ENCODE results near the gene CYCS.
"Not testable (repeated sequence)": the region's sequence is repeated elsewhere in the genome, so short reads cannot be mapped to it uniquely, and the experiment has no call there.

Gene CYCS

DNA sequence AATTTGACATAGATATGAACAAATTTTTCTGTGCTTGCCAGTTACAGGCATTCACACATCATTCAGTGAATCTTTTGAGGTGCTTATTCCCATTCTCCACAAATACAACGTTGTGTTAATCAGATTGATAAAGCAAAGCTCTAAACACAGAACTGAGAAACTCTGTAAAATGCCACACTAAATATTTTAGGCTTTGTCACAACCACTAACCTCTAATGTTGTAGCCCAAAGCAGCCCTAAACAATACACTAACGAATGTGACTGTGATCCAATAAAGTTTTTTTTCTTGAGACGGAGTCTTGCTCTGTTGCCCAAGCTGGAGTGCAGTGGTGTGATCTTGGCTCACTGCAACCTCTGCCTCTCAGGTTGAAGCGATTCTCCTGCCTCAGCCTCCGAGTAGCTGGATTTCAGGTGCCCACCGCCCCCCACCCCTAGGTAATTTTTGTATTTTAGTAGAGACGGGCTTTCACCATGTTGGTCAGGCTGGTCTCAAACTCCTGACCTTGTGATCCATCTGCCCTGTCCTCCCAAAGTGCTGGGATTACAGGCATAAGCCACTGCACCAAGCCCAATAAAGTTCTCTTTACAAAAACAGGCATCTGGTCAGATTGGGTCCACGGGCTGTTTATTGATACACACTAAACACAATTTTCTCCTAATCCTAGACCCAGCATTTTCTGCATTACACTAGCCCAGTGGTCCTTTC lies 6.9 kb downstream of the CYCS start:
- no peak for DNase-seq

DNA sequence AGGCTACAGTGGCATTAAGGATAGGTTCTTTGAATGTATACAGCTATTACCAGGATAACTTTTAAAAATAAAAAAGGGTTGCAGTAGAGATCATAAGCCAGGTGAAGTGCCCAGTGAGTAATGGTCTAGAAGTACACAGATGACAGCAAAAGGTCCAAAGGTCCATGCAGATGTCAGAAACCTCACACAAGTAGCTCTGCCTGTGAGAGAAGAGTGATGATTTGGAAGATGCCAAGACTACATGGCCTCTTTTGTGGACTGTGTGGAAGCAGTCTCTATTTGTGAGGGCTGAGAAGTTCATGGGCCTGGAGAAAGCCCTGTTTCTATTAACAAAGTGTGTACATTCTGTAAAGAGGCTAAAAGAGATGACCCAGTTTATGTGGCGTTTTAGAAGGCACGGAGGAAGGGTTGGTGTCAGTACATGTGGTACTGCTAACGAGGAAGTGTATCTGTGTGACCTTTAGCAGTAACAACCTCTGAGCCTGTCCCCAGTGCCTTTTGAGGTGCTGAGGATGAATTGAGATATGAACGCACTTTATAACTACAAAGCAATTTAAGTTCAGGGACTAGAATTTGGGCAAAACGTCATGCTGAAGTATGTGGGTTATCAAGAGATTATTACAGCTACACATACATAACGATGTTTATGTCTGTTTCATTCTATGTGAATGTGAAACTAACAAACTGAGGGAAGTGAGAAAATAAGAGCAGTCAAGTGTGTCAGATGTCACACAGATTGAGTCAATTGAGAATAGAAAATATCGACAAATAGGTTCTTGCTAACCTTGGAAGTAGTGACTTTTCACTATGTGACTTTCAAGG lies 7.6 kb downstream of the CYCS start:
- DNase-seq, result no peak

DNA sequence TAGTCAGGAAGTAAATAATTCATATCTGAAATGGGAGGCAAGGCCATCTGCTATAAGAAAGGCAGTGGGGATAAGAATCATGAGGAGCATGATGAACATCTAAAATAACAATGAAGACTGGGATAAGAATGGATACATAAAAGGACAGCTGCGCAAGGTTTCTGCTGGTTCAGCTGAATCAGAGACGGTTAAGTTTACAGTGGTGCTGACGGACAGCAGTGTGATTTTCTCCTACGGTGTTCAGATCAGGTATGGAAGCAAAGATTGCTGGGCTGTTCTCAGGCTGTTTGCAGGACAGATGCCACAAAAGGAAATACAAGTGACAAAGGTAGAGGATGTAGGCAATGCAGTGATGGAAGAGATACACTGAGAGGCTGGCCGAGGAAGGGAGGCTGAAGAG lies 8.4 kb downstream of the CYCS start:
- no peak for DNase-seq

DNA sequence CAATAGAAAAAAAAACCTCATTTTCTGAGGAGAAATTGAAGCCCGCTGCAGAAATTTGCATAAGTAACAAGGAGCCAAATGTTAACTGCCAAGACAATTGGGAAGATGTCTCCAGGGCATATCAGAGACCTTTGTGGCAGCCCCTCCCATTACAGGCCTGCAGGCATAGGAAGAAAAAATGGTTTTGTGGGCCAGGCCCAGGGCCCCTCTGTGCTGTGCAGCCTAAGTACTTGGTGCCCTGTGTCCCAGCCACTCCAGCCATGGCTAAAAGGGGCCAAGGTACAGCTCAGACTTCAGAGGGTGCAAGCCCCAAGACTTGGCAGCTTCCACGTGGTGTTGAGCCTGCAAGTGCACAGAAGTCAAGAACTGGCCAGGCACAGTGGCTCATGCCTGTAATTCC lies 14.5 kb downstream of the CYCS start:
- DNase-seq, result not testable (repeated sequence)

DNA sequence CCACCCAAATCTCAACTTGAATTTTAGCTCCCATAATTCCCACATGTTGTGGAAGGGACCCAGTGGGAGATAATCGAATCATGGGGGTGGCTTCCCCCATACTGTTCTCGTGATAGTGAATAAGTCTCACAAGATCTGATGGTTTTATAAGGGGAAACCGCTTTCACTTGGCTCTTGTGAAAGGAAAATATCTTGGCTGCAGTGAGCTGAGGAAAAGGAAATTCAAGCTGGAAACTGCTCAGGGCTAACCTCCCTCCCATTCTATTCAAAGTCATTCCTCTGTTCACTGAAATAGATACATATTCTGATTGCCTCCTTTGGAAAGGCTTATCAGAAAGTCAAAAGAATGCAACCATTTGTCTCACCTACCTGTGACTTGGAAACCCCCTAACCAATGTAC lies 15.8 kb downstream of the CYCS start:
- DNase-seq, result no peak

DNA sequence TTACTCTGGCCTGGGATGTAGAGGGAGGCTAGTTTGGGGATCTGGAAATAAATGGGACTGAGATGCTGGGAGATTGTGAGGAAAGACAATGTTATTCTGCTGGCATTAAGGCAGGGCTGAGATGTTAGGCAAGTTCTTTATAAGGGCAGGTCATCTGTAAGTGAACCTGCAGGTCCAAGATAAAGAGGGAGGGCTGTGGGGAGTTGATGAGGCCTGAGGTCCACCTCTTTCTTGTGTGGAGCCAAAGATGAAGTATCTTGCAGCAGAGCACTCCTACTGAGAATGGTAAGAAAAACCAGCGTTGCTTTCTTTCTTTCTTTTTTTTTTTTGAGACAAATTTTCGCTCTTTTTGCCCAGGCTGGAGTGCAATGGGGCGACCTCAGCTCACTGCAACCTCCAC lies 19.1 kb downstream of the CYCS start:
- DNase-seq, result no peak

DNA sequence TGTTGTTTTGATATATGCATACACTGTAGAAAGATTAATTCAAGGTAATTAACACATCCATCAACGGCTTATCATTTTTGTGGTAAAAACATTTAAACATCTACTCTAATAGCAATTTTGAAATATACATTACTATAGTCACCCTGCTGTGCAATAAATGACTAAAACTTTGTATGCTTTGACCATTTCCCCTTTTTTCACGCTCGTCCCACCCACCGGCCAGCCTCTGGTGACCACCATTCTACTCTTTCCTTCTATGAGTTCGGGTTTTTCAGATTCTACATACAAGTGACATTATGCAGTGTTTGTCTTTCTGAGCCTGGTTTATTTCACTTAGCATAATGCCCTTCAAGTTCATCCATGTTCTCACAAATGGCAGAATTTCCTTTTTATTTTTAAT lies 21.3 kb downstream of the CYCS start:
- no peak for DNase-seq

DNA sequence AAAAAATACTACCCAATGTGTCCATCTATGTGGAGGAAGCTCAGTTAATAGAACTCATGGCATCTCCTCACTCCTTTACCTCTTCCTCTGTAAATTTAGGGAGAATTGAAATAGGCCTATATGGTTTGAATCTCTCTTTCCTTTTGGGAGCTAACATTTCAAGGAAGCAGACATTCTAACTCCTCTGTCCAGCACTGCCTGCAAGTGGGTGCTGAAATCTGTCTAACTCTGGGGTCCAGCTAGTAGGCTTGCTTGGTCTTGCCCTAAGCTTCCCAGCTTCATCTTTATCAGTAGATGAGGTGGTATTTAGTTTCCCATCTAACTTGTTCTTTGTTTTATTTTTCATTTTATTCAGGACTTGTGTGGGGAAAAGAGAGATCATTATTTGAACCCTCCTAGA lies 23.2 kb downstream of the CYCS start:
- no peak for DNase-seq

DNA sequence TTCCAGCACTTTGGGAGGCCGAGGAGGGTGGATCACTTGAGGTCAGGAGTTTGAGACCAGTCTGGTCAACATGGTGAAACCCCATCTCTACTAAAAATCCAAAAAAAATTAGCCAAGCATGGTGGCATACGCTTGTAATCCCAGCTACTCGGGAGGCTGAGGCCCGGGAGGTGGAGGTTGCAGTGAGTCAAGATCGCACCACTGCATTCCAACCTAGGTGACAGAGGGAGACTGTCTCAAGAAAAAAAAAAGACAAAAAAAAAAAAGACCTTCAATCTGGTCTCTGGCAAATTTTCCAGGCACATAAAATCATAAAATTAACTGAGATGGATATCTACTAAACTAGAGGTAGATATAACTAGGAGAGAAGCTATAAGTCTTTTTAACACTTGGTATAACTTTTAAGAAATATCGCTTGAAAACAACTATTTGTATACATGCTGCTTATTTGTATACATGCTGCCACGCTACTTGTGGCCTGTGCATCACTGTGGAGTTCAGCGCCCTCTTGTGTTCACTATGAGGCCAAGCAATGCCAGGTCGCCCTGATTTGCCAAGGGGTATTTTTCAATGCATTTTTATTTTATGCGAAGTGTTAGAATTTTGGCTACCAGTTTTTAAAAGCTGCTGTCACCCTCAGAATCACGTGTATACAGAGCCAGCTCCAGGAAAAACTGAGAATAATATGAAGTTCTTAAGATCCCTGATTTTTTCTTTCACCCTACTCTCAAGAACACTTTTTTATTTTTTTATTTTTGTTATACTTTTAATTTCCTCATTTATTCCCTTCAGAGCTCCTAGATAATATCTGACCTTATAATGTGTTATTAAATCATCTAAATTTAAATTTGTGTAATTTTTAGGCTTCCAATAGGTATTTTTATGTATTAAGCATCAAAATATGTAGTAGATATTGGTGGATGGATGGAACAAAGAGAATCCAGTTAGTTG lies 26.7 kb downstream of the CYCS start:
- DNase-seq, result peak; percentile 24

DNA sequence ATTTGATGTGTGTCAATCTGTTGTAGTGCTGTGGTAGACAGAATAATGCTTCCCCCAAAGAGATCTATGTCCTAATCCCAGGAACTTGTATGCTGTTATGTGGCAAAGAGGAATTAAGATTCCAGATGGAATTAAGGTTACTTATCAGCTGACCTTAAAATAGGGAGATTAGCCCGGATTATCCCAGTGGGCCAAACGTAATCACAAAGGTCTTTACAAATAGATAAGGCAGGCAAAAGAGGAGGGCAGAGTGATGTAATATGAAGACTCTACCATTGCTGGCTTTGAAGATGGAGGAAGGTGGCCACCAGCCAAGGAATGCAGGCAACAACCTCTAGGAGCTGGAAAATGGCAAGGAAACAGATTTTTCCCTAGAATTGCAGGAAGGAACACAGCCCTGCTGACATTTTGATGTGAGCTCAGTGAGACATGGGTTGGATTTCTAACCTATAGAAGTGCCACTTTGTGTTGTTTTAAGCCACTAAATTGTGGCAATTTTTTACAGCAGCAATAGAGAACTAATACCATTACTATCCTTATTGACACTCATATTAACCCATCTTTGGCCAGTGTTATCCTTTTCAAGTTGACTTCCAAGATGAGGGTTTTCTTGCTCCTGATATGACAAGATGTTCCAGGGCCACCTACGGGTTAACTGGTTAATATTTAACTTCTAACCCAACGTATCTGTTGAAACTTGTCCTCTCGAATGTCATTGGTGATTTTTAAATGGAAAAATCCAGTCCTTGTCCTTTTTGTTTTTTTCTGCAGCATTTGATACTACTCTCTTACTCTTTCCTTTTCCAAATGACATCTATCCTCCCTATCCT lies 29.3 kb downstream of the CYCS start:
- no peak for DNase-seq

DNA sequence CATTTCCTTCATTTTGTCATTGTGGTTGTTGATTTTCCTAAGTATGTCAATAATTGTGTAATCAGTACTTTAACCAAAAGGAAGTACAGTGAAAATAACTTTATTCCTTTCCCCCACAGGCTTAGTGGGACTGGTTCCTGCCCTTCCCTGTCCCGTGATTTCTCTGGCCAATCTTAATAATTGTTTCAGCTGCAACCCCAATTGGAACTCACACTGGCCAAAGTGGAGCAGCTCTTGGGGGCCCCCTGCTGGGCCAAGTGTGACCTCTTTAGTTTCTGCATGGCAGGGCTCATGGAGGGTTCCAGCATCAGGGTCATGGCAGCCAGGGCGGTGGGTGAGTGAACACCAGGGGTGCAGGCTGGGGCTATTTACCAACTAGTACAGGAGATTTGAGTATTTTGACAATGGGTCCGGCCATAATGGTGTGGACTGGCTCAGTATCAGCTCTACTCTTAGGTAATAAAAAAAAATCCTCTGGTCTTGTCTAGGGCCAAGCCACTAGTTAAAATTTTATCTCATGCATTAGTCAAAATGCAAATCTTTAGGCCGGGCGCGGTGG lies 31.7 kb downstream of the CYCS start:
- peak; percentile 67 for DNase-seq

DNA sequence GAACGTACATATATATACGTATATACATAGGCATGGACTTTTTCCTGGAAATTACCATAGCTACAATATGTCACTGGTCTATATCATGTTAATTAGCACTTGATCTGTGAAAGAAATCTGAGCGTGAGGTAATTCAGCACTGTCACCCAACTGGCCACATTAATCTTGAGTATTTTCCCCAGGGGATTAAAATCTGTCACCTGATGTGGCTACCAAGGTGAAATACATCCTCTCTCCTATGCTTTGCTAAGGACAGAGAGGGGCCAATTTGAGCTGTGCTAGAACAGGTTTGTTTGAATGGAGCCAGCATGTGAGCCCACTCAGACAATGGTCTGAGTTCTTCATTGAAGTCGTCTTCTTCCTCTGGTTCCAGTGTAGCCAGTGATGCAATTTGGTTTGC lies 33.3 kb downstream of the CYCS start:
- DNase-seq, result no peak

DNA sequence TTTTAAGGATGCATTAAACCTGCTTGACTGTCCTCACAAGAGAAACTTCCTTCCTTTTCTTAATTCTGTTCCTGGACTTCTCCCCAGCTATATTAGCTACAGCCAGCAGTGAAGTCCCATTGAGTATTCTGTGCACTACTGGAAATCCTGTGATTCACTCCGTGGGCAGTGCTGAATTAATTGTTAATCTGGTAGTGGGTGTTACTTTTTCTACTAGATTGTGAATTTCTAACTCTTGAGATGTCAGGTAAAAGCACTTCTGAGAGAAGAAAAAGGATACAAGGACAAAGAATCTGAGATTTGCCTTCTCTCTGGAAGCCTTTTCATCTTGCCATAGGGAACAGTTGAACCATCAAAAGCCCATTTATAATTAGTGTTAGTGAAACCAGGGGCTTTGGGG lies 33.9 kb downstream of the CYCS start:
- no peak for DNase-seq

DNA sequence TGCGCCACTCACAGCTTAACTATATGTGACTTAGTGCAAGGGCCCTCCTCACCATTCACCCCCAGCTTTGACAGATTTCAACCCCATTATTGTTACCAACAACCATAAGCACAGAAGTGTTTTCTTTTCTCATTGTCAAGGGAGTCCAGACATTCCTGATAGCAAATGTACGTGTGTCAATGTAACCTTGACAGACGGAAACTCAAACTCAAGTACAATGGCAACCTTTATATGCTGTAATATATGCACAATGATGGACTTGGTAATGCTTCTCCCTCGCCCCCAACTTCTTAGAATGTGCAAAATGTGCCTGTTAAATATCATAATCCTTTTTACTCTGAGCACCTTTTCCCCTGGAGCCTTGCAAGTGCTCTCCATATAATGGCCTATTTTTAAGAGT lies 34.7 kb downstream of the CYCS start:
- DNase-seq, result no peak

DNA sequence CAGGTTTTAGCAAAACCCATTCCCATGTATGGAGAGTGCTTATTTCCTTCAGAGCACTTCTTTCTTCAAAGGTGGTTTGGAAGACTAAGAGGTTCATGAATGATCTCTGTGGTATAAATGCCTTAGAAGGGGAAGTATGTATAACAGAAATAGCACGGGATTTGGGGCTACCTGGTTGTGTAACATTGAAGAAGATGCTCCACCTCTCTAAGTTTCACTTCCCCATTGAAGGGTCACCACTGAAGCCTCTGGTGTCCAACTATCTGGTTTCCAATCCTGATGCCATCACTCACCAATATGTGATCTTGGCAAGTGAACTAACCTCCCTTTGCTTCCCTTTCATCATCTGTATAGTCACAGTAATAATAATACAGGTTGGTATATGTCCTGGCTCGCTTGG lies 37.2 kb downstream of the CYCS start:
- no peak for DNase-seq

DNA sequence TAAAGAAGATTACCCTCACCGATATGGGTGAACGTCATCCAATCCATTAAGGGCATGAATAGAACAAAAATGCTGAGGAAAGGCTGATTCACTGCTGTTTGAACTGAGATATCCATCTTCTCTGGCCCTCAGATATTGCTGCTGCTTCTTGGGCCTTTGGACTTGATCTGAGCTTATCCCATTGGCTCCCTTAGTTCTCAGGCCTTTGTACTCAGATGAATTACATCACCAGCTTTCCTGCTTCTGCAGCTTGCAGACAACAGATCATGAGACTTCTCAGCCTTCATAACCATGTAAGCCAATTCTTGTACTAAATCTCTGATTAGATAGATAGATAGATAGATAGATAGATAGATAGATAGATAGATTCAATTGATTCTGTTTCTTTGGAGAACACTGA lies 40.2 kb downstream of the CYCS start:
- no peak for DNase-seq

DNA sequence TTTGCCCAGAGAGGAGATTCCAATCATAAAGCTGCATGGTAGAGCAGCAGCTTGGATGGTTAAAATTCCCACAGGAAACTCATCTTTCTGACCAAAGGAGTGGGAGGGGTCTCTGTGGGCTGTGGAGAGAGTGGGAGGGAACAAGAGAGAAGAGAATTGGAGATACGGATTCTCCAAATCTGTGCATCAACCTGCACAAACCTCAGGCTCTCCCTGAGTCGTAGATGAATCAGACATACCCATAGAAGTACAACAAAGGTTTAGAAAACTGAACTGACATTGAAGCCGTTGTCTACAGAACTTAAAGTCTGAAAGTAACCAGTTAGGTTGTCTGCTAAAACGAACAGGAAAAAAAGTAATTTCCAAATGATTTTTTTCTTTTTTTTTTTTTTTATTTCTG lies 41.9 kb downstream of the CYCS start:
- no peak for DNase-seq

DNA sequence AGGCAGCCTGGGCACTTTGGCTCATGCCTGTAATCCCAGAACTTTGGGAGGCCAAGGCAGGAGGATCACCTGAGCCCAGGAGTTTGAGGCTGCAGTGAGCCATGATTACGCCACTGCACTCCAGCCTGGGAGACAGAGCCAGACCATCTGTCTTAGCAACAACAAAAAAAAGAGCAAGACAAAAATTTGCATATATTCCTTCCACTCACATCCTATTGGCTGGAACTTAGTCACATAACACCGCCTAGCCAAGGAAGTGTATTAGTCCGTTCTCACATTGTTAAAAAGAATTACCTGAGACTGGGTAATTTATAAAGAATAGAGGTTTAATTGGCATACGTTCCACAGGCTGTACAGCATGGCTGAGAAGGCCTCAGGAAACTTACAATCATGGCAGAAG lies 43.0 kb downstream of the CYCS start:
- DNase-seq, result not testable (repeated sequence)

DNA sequence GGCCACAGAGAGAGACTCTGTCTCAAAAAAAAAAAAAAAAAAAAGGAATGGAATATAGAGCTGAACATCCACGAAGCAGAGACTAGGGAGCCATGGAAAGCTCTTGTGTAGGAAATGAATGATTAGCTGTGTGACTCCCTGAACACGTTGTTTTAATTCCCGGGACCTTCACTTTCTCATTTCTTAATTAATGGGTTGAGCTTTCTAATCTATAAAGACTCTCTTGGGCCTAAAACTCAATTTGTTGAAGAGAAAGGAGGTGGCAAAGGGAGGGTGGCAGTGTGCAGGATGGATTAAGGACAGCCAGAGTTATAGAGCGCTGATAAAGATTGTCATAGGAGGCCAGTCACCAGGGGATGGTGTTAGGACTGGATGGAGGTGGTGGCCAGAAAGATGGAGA lies 48.0 kb downstream of the CYCS start:
- DNase-seq, result no peak

DNA sequence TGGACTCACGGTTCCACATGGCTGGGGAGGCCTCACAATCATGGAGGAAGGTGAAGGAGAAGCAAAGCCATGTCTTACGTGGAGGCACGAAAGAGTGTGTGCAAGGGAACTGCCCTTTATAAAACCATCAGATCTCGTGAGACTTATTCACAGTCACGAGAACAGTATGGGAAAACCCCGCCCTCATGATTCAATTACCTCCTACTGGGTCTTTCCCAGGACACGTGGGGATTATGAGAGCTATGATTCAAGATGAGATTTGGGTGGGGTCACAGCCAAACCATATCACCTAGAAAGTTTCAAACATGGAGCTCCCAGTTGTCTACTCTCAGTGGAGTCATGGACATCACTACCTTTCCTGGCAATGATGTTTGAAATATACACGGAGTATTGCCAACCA lies 49.6 kb downstream of the CYCS start:
- no peak for DNase-seq

DNA sequence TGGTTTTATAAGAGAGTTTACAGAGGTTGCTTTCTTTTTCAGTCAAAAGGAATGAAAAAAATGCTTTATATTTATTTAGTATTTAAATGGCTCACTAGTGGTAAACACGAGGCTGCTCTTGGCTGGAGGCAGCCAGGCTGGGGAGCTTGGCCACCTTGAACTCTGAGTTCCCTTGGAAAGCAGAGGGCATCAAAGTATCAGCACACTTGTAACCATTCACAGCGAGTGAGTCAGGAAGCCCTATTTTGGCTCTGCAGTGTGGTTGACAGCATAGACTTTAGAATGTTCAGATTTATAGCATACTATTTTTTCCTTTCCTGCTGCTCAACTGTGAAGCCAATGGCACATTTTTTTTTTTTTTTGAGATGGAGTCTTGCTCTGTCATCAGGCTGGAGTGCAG lies 51.6 kb downstream of the CYCS start:
- no peak for DNase-seq
